Trophoblast cell (in vitro differentiated cells and primary cell): ENCODE results near the gene PTPN18.
"Not testable (repeated sequence)": the region's sequence is repeated elsewhere in the genome, so short reads cannot be mapped to it uniquely, and the experiment has no call there.

ENCODE experiments used
- DNase-seq, 2 donors: peaks; one replicate each; pipeline ENCODE4 v3.0.0-alpha.2; 2016
- H2AFZ ChIP-seq: 2 replicates; pipeline ENCODE4 v1.6.1; 2013; ENCODE audit warnings: low read length, moderate library complexity, mild to moderate bottlenecking; ENCODE audit not compliant: insufficient read depth, poor library complexity
- H2AK5ac ChIP-seq: 2 replicates; pipeline ENCODE4 v1.6.1; 2013; ENCODE audit warnings: mild to moderate bottlenecking, low read length
- H2BK120ac ChIP-seq: 2 replicates; pipeline ENCODE4 v1.6.1; 2013; ENCODE audit warnings: low read length, mild to moderate bottlenecking, moderate library complexity; ENCODE audit not compliant: insufficient read depth, poor library complexity
- H2BK12ac ChIP-seq: 2 replicates; pipeline ENCODE4 v1.6.1; 2013; ENCODE audit warnings: mild to moderate bottlenecking, low read length, moderate library complexity
- H2BK5ac ChIP-seq: 2 replicates; pipeline ENCODE4 v1.6.1; 2013; ENCODE audit warnings: low read length, low read depth, moderate library complexity, mild to moderate bottlenecking; ENCODE audit not compliant: poor library complexity
- H3K14ac ChIP-seq: 2 replicates; pipeline ENCODE4 v1.6.1; 2013; ENCODE audit warnings: mild to moderate bottlenecking, low read length
- H3K18ac ChIP-seq: 2 replicates; pipeline ENCODE4 v1.6.1; 2013; ENCODE audit warnings: mild to moderate bottlenecking, low read length
- H3K23ac ChIP-seq: 2 replicates; pipeline ENCODE4 v1.6.1; 2013; ENCODE audit warnings: low read length
- H3K27ac ChIP-seq: 2 replicates; pipeline ENCODE4 v1.5.1; 2013; ENCODE audit warnings: low read depth, mild to moderate bottlenecking, inconsistent platforms, low read length, moderate library complexity
- H3K27me3 ChIP-seq: 2 replicates; pipeline ENCODE4 v1.6.1; 2013; ENCODE audit warnings: inconsistent platforms, mild to moderate bottlenecking, low read length, moderate library complexity; ENCODE audit not compliant: insufficient read depth
- H3K36me3 ChIP-seq, 2 experiments: 1 replicate in 1 of 2; 2 replicates in 1 of 2; pipeline ENCODE4 v1.6.1; 2013; ENCODE audit warnings: low read length in 2 of 2, mild to moderate bottlenecking in 2 of 2, moderate library complexity in 1 of 2; ENCODE audit not compliant: insufficient read depth in 2 of 2, control insufficient read depth in 1 of 2
- H3K4ac ChIP-seq: 2 replicates; pipeline ENCODE4 v1.6.1; 2013; ENCODE audit warnings: low read depth, mild to moderate bottlenecking, low read length, moderate library complexity
- H3K4me1 ChIP-seq, 2 experiments: 1 replicate in 1 of 2; 2 replicates in 1 of 2; pipeline ENCODE4 v1.6.1; 2013; ENCODE audit warnings: low read length in 2 of 2, mild to moderate bottlenecking in 2 of 2, moderate library complexity in 1 of 2; ENCODE audit not compliant: insufficient read depth in 2 of 2, control insufficient read depth in 1 of 2
- H3K4me2 ChIP-seq: 2 replicates; pipeline ENCODE4 v1.6.1; 2013; ENCODE audit warnings: inconsistent platforms, mild to moderate bottlenecking, low read length, moderate library complexity
- H3K4me3 ChIP-seq: 2 replicates; pipeline ENCODE4 v1.5.1; 2013; ENCODE audit warnings: mild to moderate bottlenecking, low read depth, low read length, inconsistent platforms
- H3K79me1 ChIP-seq: one replicate; pipeline ENCODE4 v1.6.1; 2013; ENCODE audit warnings: low read length
- H3K79me2 ChIP-seq: 2 replicates; pipeline ENCODE4 v1.6.1; 2013; ENCODE audit warnings: low read length, mild to moderate bottlenecking; ENCODE audit not compliant: control insufficient read depth, insufficient read depth, poor library complexity
- H3K9ac ChIP-seq: 2 replicates; pipeline ENCODE4 v1.6.1; 2013; ENCODE audit warnings: mild to moderate bottlenecking, low read length
- H3K9me3 ChIP-seq: 2 replicates; pipeline ENCODE4 v1.6.1; 2013; ENCODE audit warnings: low read depth, mild to moderate bottlenecking, control low read depth, inconsistent platforms, low read length; ENCODE audit not compliant: insufficient read depth
- H4K12ac ChIP-seq: 2 replicates; pipeline ENCODE4 v1.6.1; 2013; ENCODE audit warnings: low read depth, mild to moderate bottlenecking, low read length, moderate library complexity
- H4K8ac ChIP-seq: 2 replicates; pipeline ENCODE4 v1.6.1; 2013; ENCODE audit warnings: low read depth, mild to moderate bottlenecking, low read length, moderate library complexity
- H4K91ac ChIP-seq: one replicate; pipeline ENCODE4 v1.6.1; 2013; ENCODE audit warnings: low read depth, mild to moderate bottlenecking, low read length, moderate library complexity
- WGBS: extraction: QIAGEN DNeasy Blood & Tissue Kit; methylation state at CpG from one replicate; pipeline ENCODE4 v1.1.7; 2013; ENCODE audit warnings: missing lambda C conversion rate; ENCODE audit not compliant: insufficient read length, insufficient coverage; ENCODE audit errors: extremely low coverage; 5-methylcytosine and 5-hydroxymethylcytosine counted together

Gene PTPN18

DNA sequence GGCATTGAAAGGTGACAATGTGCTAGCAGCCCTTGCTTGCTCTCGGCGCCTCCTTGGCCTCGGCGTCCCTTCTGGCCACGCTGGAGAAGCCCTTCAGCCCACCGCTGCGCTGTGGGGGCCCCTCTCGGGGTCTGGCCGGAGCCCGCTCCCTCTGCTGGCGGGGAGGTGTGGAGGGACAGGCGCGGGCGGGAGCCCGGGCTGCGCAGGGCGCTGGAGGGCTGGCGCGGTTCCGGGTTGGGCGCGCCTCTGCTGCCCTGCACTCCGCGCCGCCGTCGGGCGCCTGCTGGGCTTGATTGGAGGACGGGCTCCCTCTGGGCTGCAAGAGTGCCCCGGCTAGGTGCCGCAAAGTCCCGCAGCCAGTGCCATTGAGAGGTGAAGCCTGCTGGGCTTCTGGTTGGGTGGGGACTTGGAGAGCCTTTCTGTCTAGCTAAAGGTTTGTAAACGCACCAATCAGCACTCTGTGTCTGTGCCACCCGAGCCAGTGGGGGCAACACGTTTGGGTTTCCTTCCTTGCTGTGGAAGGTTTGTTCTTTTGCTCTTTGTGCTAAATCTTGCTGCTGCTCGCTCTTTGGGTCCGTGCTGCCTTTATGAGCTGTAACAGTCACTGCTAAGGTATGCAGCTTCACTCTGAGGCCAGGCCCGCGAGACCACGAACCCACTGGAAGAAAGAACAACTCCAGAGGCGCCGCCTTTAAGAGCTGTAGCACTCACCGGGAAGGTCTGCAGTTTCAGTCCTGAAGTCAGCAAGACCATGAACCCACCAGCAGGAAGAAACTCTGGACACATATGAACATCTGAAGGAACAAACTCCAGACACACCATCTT is 27.9 kb upstream of the PTPN18 start:
- Histone ChIP-seq H3K4ac (peak overlapping the region; percentile 17), H3K18ac (no peak overlapping the region), H3K27me3 (no peaks in the 10 kb centered on the region), H3K9me3 (no peaks in the 10 kb centered on the region), H3K4me3 (no peak overlapping the region), H4K12ac (peak overlapping the region; percentile 6), H4K91ac (peak overlapping the region; percentile 75), H3K4me2 (no peak overlapping the region), H3K79me2 (no peaks in the 10 kb centered on the region), H2BK5ac (peak overlapping the region; percentile 49), H4K8ac (peak overlapping the region; percentile 44), H3K36me3 (no peaks in the 10 kb centered on the region), H3K27ac (peak overlapping the region; percentile 28), H2AFZ (no peak overlapping the region), H3K4me1 (peaks cover 11 to 13% of the 10 kb centered on the region in 2 experiments), H3K14ac (peak overlapping the region; percentile 56), H2BK120ac (peak overlapping the region; percentile 12), H2BK12ac (peak overlapping the region; percentile 29), H3K23ac (no peak overlapping the region), H3K9ac (no peak overlapping the region), H2AK5ac (no peak overlapping the region), H3K79me1 (peaks cover 3% of the 10 kb centered on the region)
- WGBS: no CpG with 5 or more reads among the region's 43 CpGs
- DNase-seq: peak in 1 of 2 donors; percentile 27

GRCh38 chr2:130328710-130329109 is 27.1 kb upstream of the PTPN18 start:
- Histone ChIP-seq H3K9me3 (no peaks in the 10 kb centered on the region), H4K8ac (peak overlapping the region; percentile 52), H3K4me2 (no peak overlapping the region), H4K12ac (no peak overlapping the region), H3K79me1 (peaks cover 3% of the 10 kb centered on the region), H3K36me3 (no peaks in the 10 kb centered on the region), H3K27me3 (no peaks in the 10 kb centered on the region), H2AFZ (no peak overlapping the region), H3K18ac (no peak overlapping the region), H2BK12ac (no peak overlapping the region), H2BK5ac (peak overlapping the region; percentile 19), H2AK5ac (no peak overlapping the region), H3K4me3 (no peak overlapping the region), H3K23ac (no peak overlapping the region), H2BK120ac (peak overlapping the region; percentile 45), H3K4ac (no peak overlapping the region), H3K79me2 (no peaks in the 10 kb centered on the region), H4K91ac (peak overlapping the region; percentile 64), H3K27ac (peak overlapping the region; percentile 7), H3K9ac (no peak overlapping the region), H3K14ac (peak overlapping the region; percentile 36), H3K4me1 (peaks cover 11 to 13% of the 10 kb centered on the region in 2 experiments)
- no peak for DNase-seq
- no CpG with 5 or more reads among the region's 2 CpGs for WGBS

DNA sequence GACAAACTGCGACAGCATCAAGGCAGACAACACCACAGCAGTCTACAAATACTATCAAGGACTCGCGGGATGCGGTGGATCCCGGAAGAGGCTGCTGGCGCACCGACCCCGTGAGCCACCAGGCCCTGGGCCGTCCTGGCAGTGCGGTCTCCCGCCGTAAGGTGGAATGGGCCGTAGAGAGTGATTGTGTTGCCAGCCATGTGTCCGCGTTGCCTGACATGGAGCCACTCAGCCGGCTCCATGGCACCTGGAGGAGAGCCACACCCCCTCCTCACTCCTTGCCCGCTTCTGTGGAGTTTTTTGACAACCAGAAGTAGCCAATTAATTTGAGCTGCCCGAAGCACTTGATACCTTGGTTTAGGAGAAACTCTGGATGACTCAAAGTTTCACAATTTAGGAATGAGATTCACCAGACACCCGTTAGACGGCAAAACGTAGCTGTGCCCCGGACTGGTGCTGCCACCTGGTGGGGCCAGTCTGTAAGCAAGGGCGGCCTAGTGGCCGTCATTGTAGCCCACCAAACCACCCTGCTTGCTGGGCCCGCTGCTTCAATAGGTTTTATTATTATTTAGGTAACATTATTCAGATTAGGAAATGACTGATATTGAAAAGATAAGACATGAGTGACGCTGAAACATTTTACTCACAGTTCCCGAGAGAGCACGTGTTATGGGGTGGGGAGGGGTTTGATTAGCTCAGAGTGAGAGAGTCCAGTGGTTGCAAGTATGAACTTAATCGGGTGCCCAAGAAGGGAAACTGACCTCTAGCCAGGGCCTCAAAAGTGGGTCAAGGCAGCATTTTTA is 23.4 kb upstream of the PTPN18 start:
- H3K36me3 ChIP-seq: no peaks in the 10 kb centered on the region
- H4K12ac ChIP-seq: no peak overlapping the region
- H3K79me1 ChIP-seq: peaks cover 3% of the 10 kb centered on the region
- no peaks in the 10 kb centered on the region for H3K27me3 ChIP-seq
- no peak overlapping the region for H2BK12ac ChIP-seq
- peaks cover 11 to 13% of the 10 kb centered on the region in 2 experiments for H3K4me1 ChIP-seq
- H4K91ac ChIP-seq: no peak overlapping the region
- H3K14ac ChIP-seq: no peak overlapping the region
- no peaks in the 10 kb centered on the region for H3K9me3 ChIP-seq
- peak; percentile 74 to 90 for DNase-seq
- H4K8ac ChIP-seq: no peak overlapping the region
- no peak overlapping the region for H2BK120ac ChIP-seq
- no CpG with 5 or more reads among the region's 29 CpGs for WGBS
- no peak overlapping the region for H3K23ac ChIP-seq
- no peak overlapping the region for H3K27ac ChIP-seq
- no peak overlapping the region for H2BK5ac ChIP-seq
- peak overlapping the region; percentile 74 for H3K4me2 ChIP-seq
- no peaks in the 10 kb centered on the region for H3K79me2 ChIP-seq
- no peak overlapping the region for H2AFZ ChIP-seq
- H3K9ac ChIP-seq: no peak overlapping the region
- H2AK5ac ChIP-seq: no peak overlapping the region
- H3K4ac ChIP-seq: no peak overlapping the region
- H3K18ac ChIP-seq: no peak overlapping the region
- H3K4me3 ChIP-seq: no peak overlapping the region

GRCh38 chr2:130333253-130333652 is 22.6 kb upstream of the PTPN18 start:
- H2AFZ ChIP-seq, DNase-seq, H3K14ac ChIP-seq, H3K36me3 ChIP-seq, H3K79me2 ChIP-seq, H3K18ac ChIP-seq, H3K4ac ChIP-seq, H4K91ac ChIP-seq, H4K12ac ChIP-seq, H3K9me3 ChIP-seq, H3K27ac ChIP-seq, H3K79me1 ChIP-seq, H2AK5ac ChIP-seq, H3K23ac ChIP-seq, H3K4me3 ChIP-seq, H2BK5ac ChIP-seq, H3K9ac ChIP-seq, H3K4me1 ChIP-seq, H4K8ac ChIP-seq, H3K27me3 ChIP-seq, H3K4me2 ChIP-seq, H2BK120ac ChIP-seq, H2BK12ac ChIP-seq: not testable (repeated sequence)
- WGBS: no CpG with 5 or more reads among the region's 8 CpGs
